HG03469 (cell line): ENCODE results near the gene SERTAD2.

Experiments
- ATAC-seq: cut with Tn5 transposase; IDR thresholded peaks from one replicate; pipeline ENCODE4 v1.9.1; 2021; ENCODE audit warnings: mild to moderate bottlenecking, moderate library complexity, moderate number of reproducible peaks; ENCODE audit not compliant: unreplicated experiment

SERTAD2 gene

DNA sequence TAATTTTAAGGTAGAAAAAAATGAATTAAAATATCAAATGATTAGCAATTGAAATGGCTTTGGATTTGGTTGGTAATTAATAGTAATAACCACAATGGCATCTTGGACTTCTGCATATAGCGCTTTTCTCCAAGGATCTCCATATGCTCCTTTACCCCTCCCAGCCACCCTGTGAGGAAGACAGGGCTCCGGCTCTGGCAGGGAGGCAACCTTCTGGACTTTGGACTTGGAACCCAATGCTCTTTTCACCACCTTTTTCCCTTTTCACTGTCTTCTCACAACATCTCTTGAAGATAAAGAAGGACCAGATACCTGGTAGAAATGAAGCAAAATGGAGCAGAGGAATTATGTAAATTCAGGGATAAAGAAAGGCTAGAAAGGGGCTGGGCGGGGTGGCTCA, 23.8 kb upstream of the SERTAD2 start:
- ATAC-seq: no peak

- no peak for ATAC-seq
Observed at GRCh38 chr2:64675860-64676259, 22.1 kb upstream of the SERTAD2 start.

GRCh38 chr2:64672708-64673107, 19.0 kb upstream of the SERTAD2 start:
- ATAC-seq: no peak

GRCh38 chr2:64670047-64670446, 16.3 kb upstream of the SERTAD2 start:
- no peak for ATAC-seq

- no peak for ATAC-seq
Observed at GRCh38 chr2:64669288-64669687, 15.6 kb upstream of the SERTAD2 start.

- ATAC-seq: no peak
Observed at GRCh38 chr2:64668542-64668941, 14.8 kb upstream of the SERTAD2 start.

DNA sequence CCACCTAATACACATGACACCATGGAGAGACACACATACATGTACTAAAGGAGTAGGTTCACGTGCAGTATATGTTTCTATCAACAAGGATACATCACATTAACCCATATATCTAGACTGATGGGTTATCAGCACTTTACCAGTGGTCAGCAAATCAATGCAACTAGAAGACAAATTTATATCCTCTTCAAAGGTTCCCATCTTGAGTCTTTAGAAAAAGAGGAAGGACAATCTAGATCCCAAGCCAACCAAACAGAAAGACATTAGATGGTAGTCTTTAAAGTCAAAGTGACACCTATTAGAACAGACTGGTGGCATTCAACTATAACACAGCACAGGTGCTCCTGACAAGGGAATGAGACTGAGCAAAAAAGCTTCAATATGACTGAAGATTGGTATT, 13.8 kb upstream of the SERTAD2 start:
- ATAC-seq: no peak

- ATAC-seq: peak; percentile 55
Observed at GRCh38 chr2:64666810-64667438, 13.2 kb upstream of the SERTAD2 start.

- no peak for ATAC-seq
Observed at GRCh38 chr2:64665709-64666108, 12.0 kb upstream of the SERTAD2 start.

- no peak for ATAC-seq
Observed at GRCh38 chr2:64663402-64663801, 9.7 kb upstream of the SERTAD2 start.

- ATAC-seq: peak; percentile 35
Observed at GRCh38 chr2:64661741-64662169, 8.0 kb upstream of the SERTAD2 start.

- ATAC-seq: no peak
Observed at GRCh38 chr2:64659252-64659651, 5.5 kb upstream of the SERTAD2 start.

DNA sequence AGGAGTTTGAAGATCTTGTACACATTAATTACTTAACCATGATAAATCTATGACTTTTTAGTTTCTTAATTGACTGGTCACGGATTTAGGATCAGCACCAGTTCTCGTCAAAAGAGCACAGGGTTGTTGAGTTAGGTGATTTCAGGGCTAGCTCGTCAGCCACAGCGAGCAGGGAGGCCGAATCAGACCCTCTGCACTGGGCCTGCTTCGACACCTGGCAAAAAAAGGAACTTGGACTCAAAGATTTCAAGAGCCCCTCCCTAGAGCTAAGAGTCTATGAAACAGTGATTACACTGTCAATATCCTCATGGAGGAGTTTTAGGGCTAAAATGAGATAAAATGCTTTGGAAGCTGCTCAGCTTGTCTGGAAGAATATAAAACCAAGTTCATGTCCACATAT, 4.6 kb upstream of the SERTAD2 start:
- ATAC-seq: no peak

- no peak for ATAC-seq
Observed at GRCh38 chr2:64657411-64657810, 3.7 kb upstream of the SERTAD2 start.

GRCh38 chr2:64656379-64656778, 2.7 kb upstream of the SERTAD2 start:
- ATAC-seq: no peak

DNA sequence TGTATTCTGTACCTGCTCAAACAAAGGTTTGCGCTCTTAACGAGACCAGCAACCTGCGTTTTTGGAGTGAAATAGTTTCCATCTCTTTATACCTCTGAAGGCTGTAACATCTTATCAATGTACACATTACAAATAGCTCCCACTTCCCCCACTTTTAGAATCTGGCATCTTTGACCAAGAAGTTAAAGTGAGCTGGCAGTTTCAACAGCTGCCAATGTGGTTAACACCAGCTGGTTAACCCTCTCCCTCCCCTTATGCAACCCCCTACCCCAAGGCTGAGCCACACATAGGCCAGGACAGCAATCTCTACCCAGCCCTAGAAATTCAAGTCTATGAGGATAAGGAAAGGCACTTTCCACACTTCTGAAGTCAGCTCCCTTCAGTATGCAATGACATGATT, 2.2 kb upstream of the SERTAD2 start:
- ATAC-seq: no peak

GRCh38 chr2:64655018-64655664, 1.4 kb upstream of the SERTAD2 start:
- no peak for ATAC-seq

- ATAC-seq: peak; percentile 21
Observed at GRCh38 chr2:64654063-64654811, 524 bp upstream of the SERTAD2 start.

GRCh38 chr2:64652231-64653108, 1.2 kb downstream of the SERTAD2 start:
- ATAC-seq: no peak

GRCh38 chr2:64651590-64651989, 2.1 kb downstream of the SERTAD2 start:
- ATAC-seq: no peak

DNA sequence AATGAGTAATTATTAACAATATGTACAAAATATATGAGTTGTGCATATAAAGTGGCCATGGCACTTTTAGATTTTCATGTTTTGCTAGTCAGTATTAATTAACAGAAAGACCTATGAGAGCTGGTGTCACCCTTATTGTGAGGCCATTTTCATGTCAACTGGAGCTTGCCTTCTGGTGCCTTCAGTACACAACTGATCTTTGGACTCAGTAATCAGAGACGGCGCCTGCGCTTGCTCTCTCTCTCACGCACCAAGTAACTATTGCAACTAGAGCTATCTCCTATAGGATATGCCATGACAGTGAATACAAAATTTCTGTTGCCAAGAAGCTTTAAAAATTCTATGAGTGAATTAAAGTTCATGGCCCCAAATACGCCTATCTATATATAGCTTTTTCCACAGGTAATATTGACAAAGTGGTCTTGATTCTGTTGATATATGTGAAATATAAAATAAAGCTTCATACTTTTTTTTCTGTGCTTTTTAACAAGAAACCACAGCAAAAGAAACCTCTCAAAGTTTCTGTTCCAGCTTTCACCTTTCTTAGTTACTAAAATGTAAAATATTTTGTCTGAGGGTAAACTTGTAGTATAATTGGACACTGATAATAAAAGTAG, 2.9 kb downstream of the SERTAD2 start:
- no peak for ATAC-seq
